Measurements from ENCODE around the gene CYB5R4. TPM values are rescaled to one million over a fixed set of nuclear protein-coding genes. Genes with fewer than 3 reads are reported as not detected.

CYB5R4 gene
- total RNA-seq: 10.3 and 12.6 TPM in 2 replicates
- polyA plus RNA-seq: 10.4 and 10.7 TPM in 2 replicates

GRCh38 chr6:83859410-83860358 lies at the start of gene CYB5R4:
Gene CYB5R4, plus strand, starts transcription at chr6:83859689. Its CDS starts 94 bp downstream, at chr6:83859783.
- 2% methylated on average over 51 of the region's 53 CpGs for WGBS (ENCODE audit: low lambda C conversion rate, missing lambda C conversion rate)
- Histone ChIP-seq H4K20me1 (ENCODE audit: insufficient read depth, poor library complexity, severe bottlenecking) (no peaks in the 10 kb centered on the region), H3K4me3 (peak within 1 kb of the TSS; percentile 76), H3K9me2 (replicated peaks; ENCODE audit: insufficient read depth) (no peaks in the 10 kb centered on the region), H3K27me3 (peaks cover 15% of the 10 kb centered on the region), H3K36me3 (replicated peaks; ENCODE audit: insufficient read depth, low read depth) (no peaks in the 10 kb centered on the region), H3K9me3 (ENCODE audit: low read depth) (no peaks in the 10 kb centered on the region), H2AFZ (peak within 1 kb of the TSS; percentile 95), H3K79me2 (peaks cover 42% of the 10 kb centered on the region), H3K4me1 (ENCODE audit: insufficient read depth) (peaks cover 4% of the 10 kb centered on the region), H3K4me2 (peak within 1 kb of the TSS; percentile 84), H3K27ac (peak within 1 kb of the TSS; percentile 77)
- TF ChIP-seq EZH2phosphoT487 (IDR thresholded peaks at IDR 0.05; ENCODE audit: low read depth, severe bottlenecking, unreplicated experiment): no peak
- TF ChIP-seq CTCF (IDR thresholded peaks at IDR 0.05; ENCODE audit: poor library complexity): peak; percentile 46
- TF ChIP-seq EZH2 (IDR thresholded peaks at IDR 0.05; ENCODE audit: borderline replicate concordance): no peak
- peak; percentile 98 for DNase-seq (ENCODE audit: low spot score)

- TF ChIP-seq EZH2phosphoT487 (IDR thresholded peaks at IDR 0.05; ENCODE audit: low read depth, severe bottlenecking, unreplicated experiment) (no peak), EZH2 (IDR thresholded peaks at IDR 0.05; ENCODE audit: borderline replicate concordance) (no peak), CTCF (IDR thresholded peaks at IDR 0.05; ENCODE audit: poor library complexity) (no peak)
- no peaks in the 10 kb centered on the region for H3K27me3 ChIP-seq
- no peaks in the 10 kb centered on the region for H3K9me3 ChIP-seq (ENCODE audit: low read depth)
- H2AFZ ChIP-seq: no peak overlapping the region
- H3K4me2 ChIP-seq: no peak overlapping the region
- H4K20me1 ChIP-seq (ENCODE audit: insufficient read depth, poor library complexity, severe bottlenecking): no peaks in the 10 kb centered on the region
- H3K4me3 ChIP-seq: no peak overlapping the region
- no peaks in the 10 kb centered on the region for H3K9me2 ChIP-seq (replicated peaks; ENCODE audit: insufficient read depth)
- no peaks in the 10 kb centered on the region for H3K36me3 ChIP-seq (replicated peaks; ENCODE audit: insufficient read depth, low read depth)
- H3K79me2 ChIP-seq: no peaks in the 10 kb centered on the region
- no peak overlapping the region for H3K27ac ChIP-seq
- H3K4me1 ChIP-seq (ENCODE audit: insufficient read depth): no peaks in the 10 kb centered on the region
- DNase-seq (ENCODE audit: low spot score): no peak
Measured at GRCh38 chr6:83812595-83812994, 46.9 kb upstream of the CYB5R4 start.

GRCh38 chr6:83815631-83816272 lies 43.7 kb upstream of the CYB5R4 start:
- no peaks in the 10 kb centered on the region for H3K27me3 ChIP-seq
- no peaks in the 10 kb centered on the region for H3K9me3 ChIP-seq (ENCODE audit: low read depth)
- no peaks in the 10 kb centered on the region for H3K9me2 ChIP-seq (replicated peaks; ENCODE audit: insufficient read depth)
- no peak overlapping the region for H3K27ac ChIP-seq
- no peaks in the 10 kb centered on the region for H4K20me1 ChIP-seq (ENCODE audit: insufficient read depth, poor library complexity, severe bottlenecking)
- no peaks in the 10 kb centered on the region for H3K4me1 ChIP-seq (ENCODE audit: insufficient read depth)
- WGBS (ENCODE audit: low lambda C conversion rate, missing lambda C conversion rate): 30% methylated on average over 2 of the region's 2 CpGs
- no peaks in the 10 kb centered on the region for H3K79me2 ChIP-seq
- H3K4me2 ChIP-seq: no peak overlapping the region
- H3K36me3 ChIP-seq (replicated peaks; ENCODE audit: insufficient read depth, low read depth): no peaks in the 10 kb centered on the region
- H3K4me3 ChIP-seq: no peak overlapping the region
- no peak overlapping the region for H2AFZ ChIP-seq
- TF ChIP-seq EZH2 (IDR thresholded peaks at IDR 0.05; ENCODE audit: borderline replicate concordance) (no peak), EZH2phosphoT487 (IDR thresholded peaks at IDR 0.05; ENCODE audit: low read depth, severe bottlenecking, unreplicated experiment) (no peak), CTCF (IDR thresholded peaks at IDR 0.05; ENCODE audit: poor library complexity) (no peak)
- no peak for DNase-seq (ENCODE audit: low spot score)

All from hepatocyte (in vitro differentiated cells).